Upper lobe of right lung (tissue), 1 donor: ENCODE results near the gene PICK1. TPM values are rescaled to one million over a fixed set of nuclear protein-coding genes. Genes with fewer than 3 reads are reported as not detected.
A peak's percentile ranks its signal among the peaks of the same experiment; 100 is the strongest.

Source experiments
- ATAC-seq: fragments of 200-7000 bp; cut with Tn5 transposase; one replicate; pipeline ENCODE4 v1.9.1; 2020; ENCODE audit warnings: mild to moderate bottlenecking, moderate library complexity
- DNase-seq: peaks from one replicate; pipeline ENCODE4 v3.0.0-alpha.2; 2020
- H3K27ac ChIP-seq: fragments of 200-600 bp; one replicate; pipeline ENCODE4 v1.8.0; 2022
- H3K27me3 ChIP-seq: fragments of 200-600 bp; one replicate; pipeline ENCODE4 v1.8.0; 2022; ENCODE audit warnings: mild to moderate bottlenecking
- H3K36me3 ChIP-seq: fragments of 200-600 bp; one replicate; pipeline ENCODE4 v1.8.0; 2022
- H3K4me1 ChIP-seq: fragments of 200-600 bp; one replicate; pipeline ENCODE4 v1.8.0; 2022
- H3K4me3 ChIP-seq: fragments of 200-600 bp; one replicate; pipeline ENCODE4 v1.8.0; 2022; ENCODE audit warnings: mild to moderate bottlenecking
- H3K9me3 ChIP-seq: fragments of 200-600 bp; one replicate; pipeline ENCODE4 v1.8.0; 2022
- CTCF ChIP-seq: fragments of 200-600 bp; IDR thresholded peaks from one replicate; pipeline ENCODE4 v1.8.0; 2022; ENCODE audit warnings: antibody characterized with exemption
- intact Hi-C: fragments of 100-400 bp; cut with DNase I; formaldehyde crosslinking; loops from one replicate; pipeline ENCODE4 v1.11.0; 2022
- total RNA-seq: library from RNA; stranded (reverse); fragmentation: NEBNext Ultra II Directional; extraction: Animal tissue kit (Norgen Biotek cat#: 25700); gene quantifications from one replicate; pipeline ENCODE4 v1.2.1, GENCODE V29; 2021
- donor health status: DM: no; HTN: yes; CAD: no; lungs with severe emphysema.

The PICK1 gene
- total RNA-seq, 1 donor from 2014 or later = 31.8 TPM

- Histone ChIP-seq H3K9me3 (no peaks in the 10 kb centered on the region), H3K4me3 (no peak overlapping the region), H3K27ac (no peak overlapping the region), H3K36me3 (no peaks in the 10 kb centered on the region), H3K27me3 (no peaks in the 10 kb centered on the region), H3K4me1 (no peaks in the 10 kb centered on the region)
- ATAC-seq (peak; percentile 33), DNase-seq (no peak)
- TF ChIP-seq CTCF = peak; percentile 17
- intact Hi-C loops = no loop called here
These were observed 46.9 kb downstream of the PICK1 start for GRCh38 chr22:38104084-38104483.

- H3K27ac ChIP-seq = no peak overlapping the region
- TF ChIP-seq CTCF = no peak
- intact Hi-C loops = no loop called here
These were observed 49.8 kb downstream of the PICK1 start for GRCh38 chr22:38106814-38107578.

GRCh38 chr22:38107692-38108515, 50.7 kb downstream of the PICK1 start:
- intact Hi-C loops = no loop called here
- DNase-seq = no peak
- Histone ChIP-seq H3K27ac (no peak overlapping the region), H3K9me3 (no peaks in the 10 kb centered on the region), H3K4me1 (no peaks in the 10 kb centered on the region), H3K27me3 (no peaks in the 10 kb centered on the region), H3K36me3 (no peaks in the 10 kb centered on the region), H3K4me3 (no peak overlapping the region)
- peak; percentile 3 for ATAC-seq
- no peak for TF ChIP-seq CTCF

More at GRCh38 chr22:38106814-38107578, 49.8 kb downstream of the PICK1 start:
- ATAC-seq (no peak), DNase-seq (no peak)
- no peak overlapping the region for H3K4me3 ChIP-seq
- no peaks in the 10 kb centered on the region for H3K27me3 ChIP-seq
- no peaks in the 10 kb centered on the region for H3K9me3 ChIP-seq
- no peaks in the 10 kb centered on the region for H3K36me3 ChIP-seq
- no peaks in the 10 kb centered on the region for H3K4me1 ChIP-seq

- Histone ChIP-seq H3K4me3 (no peak overlapping the region), H3K27me3 (no peaks in the 10 kb centered on the region), H3K27ac (no peak overlapping the region), H3K9me3 (no peaks in the 10 kb centered on the region), H3K36me3 (no peaks in the 10 kb centered on the region), H3K4me1 (no peaks in the 10 kb centered on the region)
- DNase-seq (no peak), ATAC-seq (no peak)
- intact Hi-C loops = no loop called here
- TF ChIP-seq CTCF = no peak
These were observed 51.5 kb downstream of the PICK1 start for GRCh38 chr22:38108561-38109319.

- intact Hi-C loops = no loop called here
- no peak for DNase-seq
These were observed 52.3 kb downstream of the PICK1 start for GRCh38 chr22:38109371-38110001.

More at GRCh38 chr22:38109371-38110001, 52.3 kb downstream of the PICK1 start:
- Histone ChIP-seq H3K9me3 (no peaks in the 10 kb centered on the region), H3K4me1 (peaks cover 3% of the 10 kb centered on the region), H3K27ac (no peak overlapping the region), H3K36me3 (no peaks in the 10 kb centered on the region), H3K27me3 (no peaks in the 10 kb centered on the region), H3K4me3 (no peak overlapping the region)
- peak; percentile 4 for ATAC-seq
- no peak for TF ChIP-seq CTCF
